ENCODE measurements around the gene TRIM62.

TRIM62 gene

GRCh38 chr1:33181921-33182341 lies at the start of gene TRIM62:
Gene TRIM62, minus strand, starts transcription at chr1:33182043. Its CDS starts 611 bp downstream, at chr1:33181432.
- DNase-seq = peak; percentile 93

GRCh38 chr1:33231166-33231565 lies 49.3 kb upstream of the TRIM62 start:
- no peak for DNase-seq

- peak; percentile 45 for DNase-seq
Observed at GRCh38 chr1:33228935-33229487, 47.2 kb upstream of the TRIM62 start.

- DNase-seq = no peak
Observed at GRCh38 chr1:33225586-33225985, 43.7 kb upstream of the TRIM62 start.

GRCh38 chr1:33224166-33224707 lies 42.4 kb upstream of the TRIM62 start:
- no peak for DNase-seq

GRCh38 chr1:33222381-33222780 lies 40.5 kb upstream of the TRIM62 start:
- DNase-seq = no peak

GRCh38 chr1:33221385-33221758 lies 39.5 kb upstream of the TRIM62 start:
- no peak for DNase-seq

GRCh38 chr1:33220676-33221384 lies 39.0 kb upstream of the TRIM62 start:
- DNase-seq = no peak

GRCh38 chr1:33219886-33220661 lies 38.2 kb upstream of the TRIM62 start:
- DNase-seq = no peak

- DNase-seq = no peak
Observed at GRCh38 chr1:33211972-33212371, 30.1 kb upstream of the TRIM62 start.

GRCh38 chr1:33206340-33206739 lies 24.5 kb upstream of the TRIM62 start:
- DNase-seq = no peak

- no peak for DNase-seq
Observed at GRCh38 chr1:33195556-33195955, 13.7 kb upstream of the TRIM62 start.

- DNase-seq = no peak
Observed at GRCh38 chr1:33191731-33192275, 10.0 kb upstream of the TRIM62 start.

- DNase-seq = no peak
Observed at GRCh38 chr1:33190701-33191100, 8.9 kb upstream of the TRIM62 start.

GRCh38 chr1:33188572-33189275 lies 6.9 kb upstream of the TRIM62 start:
- DNase-seq = no peak

- DNase-seq = no peak
Observed at GRCh38 chr1:33186936-33187335, 5.1 kb upstream of the TRIM62 start.

- no peak for DNase-seq
Observed at GRCh38 chr1:33185541-33185940, 3.7 kb upstream of the TRIM62 start.

- DNase-seq = no peak
Observed at GRCh38 chr1:33183306-33183705, 1.5 kb upstream of the TRIM62 start.

- no peak for DNase-seq
Observed at GRCh38 chr1:33182896-33183295, 1.1 kb upstream of the TRIM62 start.

GRCh38 chr1:33182401-33182841 lies 578 bp upstream of the TRIM62 start:
- DNase-seq = peak; percentile 87

- DNase-seq = peak; percentile 61
Observed at GRCh38 chr1:33180911-33181890, 642 bp downstream of the TRIM62 start.
